GM21381 (cell line): ENCODE measurements around the gene PARVA.

ENCODE experiments used
- ATAC-seq: cut with Tn5 transposase; IDR thresholded peaks from one replicate; pipeline ENCODE4 v1.9.1; 2021; ENCODE audit warnings: mild to moderate bottlenecking, moderate library complexity; ENCODE audit not compliant: unreplicated experiment

Gene PARVA

DNA sequence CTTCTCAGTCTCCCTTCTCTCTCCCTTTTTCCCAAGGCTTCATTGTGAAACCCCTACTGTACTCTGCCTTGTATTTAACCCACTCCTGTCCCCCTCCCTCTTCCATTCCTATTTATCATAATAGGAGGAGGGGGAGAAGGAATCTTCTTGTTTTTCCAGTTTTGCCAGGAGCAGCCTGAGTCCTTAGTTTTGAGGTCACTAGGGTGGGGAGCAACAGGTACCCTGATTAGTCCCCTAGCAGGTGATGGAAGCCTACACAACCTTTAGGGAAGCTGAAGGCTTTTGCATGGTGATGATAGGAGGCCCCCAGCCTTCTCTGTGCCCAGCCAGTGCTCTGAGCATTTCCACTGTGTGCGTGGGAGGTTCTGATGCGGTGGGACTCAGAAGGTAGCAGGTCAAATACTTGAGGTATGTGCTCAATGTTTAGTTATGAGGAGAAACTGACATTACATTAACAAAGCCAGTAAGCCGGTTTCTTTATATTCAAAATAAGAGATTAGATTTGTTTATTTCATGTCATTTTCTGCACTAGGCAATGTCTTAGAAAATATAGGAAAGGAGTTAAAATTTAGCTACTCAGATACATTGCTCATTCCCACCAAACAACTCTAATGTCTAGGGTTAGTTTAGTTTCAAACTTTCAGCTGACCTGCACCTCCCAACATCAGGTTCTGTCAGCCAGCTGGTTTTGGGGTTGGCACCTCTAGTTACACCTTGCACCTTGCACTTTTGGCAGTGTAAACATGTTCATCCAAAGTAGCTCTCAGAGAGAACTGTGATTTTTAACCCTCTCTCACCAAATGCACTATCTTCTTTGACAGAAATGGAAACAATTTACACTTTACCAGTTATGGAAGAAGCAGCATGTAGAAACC lies 26.0 kb downstream of the PARVA start:
- ATAC-seq, result no peak

- ATAC-seq, result no peak
These were observed 26.6 kb downstream of the PARVA start for GRCh38 chr11:12403997-12404350.

DNA sequence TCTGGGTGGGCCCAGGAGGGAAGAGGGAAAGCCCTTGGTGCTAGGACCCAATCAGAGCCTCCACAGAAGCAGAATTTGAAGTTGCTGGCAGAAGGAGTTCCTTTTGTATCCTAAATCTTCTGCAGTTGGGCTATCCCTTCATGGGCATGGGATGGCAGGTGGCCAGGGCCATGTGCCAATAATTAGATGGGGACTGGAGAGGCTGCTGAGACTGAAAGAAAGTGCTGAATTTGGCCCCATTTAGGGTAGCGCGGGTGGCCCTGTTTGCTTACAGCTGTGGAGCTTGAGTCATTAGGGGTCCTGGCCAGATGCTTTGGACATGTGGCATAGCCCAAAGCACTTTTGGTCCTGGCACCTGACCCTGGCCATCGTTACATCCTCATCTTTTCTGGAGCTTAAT lies 27.1 kb downstream of the PARVA start:
- ATAC-seq, result no peak

DNA sequence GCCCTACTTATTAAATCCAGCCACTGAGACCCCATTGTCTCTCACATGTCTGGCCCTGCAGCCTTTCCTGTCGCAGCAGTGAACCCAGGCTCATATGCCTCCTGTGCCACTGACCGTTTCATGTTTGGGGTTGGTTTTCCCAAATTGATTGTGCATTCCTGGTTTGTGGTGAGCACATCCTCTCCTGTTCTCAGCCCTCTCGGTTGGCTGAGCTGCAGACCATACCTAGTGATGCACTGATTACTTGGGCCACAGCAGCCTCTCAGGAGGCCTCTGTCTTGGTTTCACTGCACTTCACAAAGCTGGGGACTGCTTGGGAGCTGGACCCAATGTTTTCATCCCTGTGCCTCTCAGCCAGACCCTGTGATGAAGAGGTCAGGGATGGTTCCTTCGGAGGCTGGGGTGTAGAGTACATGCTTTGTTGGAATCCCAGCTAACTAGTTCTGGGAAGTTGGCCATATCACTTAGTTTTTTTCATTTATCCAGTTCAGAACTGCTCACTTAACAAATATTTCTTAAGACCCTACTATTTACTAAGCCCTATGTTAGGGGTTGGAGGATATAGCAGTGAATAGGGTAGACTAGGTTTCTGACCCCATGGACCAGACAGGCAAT lies 30.9 kb downstream of the PARVA start:
- no peak for ATAC-seq

GRCh38 chr11:12409621-12410005 lies 32.2 kb downstream of the PARVA start:
- ATAC-seq, result no peak

- ATAC-seq, result no peak
These were observed 32.8 kb downstream of the PARVA start for GRCh38 chr11:12410006-12410728.

- no peak for ATAC-seq
These were observed 34.0 kb downstream of the PARVA start for GRCh38 chr11:12411393-12411792.

GRCh38 chr11:12411806-12412727 lies 34.7 kb downstream of the PARVA start:
- ATAC-seq, result no peak

DNA sequence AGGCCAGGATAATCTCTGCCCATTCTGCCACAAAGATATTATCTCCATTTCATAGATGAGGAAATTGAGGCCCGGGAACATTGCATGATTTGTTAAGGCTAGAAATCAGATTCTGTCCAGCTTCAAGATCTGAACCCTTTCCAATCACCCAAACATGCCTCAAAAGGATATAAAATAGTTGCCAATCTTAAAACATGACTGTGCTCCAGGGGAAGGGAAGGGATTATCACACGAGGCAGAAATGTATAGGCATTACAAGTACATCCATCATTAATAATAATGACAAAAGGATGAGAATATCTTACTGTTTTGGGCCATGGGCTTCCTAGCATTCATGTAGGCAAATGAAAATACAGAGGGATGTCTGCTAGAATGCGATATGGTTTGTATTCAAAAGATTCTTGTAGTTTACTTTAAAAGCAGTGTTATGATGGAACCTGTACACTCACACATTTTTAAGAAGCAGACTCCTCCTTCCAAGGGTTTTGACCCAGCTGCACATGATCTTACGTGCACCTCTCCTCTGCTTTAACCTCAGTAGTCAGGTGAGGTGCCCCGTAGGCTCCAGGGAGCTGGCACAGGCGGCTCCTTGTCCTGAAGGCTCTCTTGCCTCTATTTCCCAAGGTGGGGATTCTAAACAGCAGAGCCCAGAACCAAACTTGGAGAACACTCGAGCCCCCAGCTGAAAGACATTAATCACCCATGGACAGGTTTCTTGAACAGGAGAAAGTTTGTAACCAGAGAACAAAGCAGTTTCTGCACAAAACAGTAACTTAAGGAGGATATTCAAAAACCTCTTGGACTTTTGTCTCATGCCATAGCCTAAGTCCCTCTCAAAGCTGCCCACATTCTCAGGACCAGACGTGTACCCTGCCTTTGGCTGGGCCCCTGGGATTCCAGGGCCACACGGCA lies 36.0 kb downstream of the PARVA start:
- ATAC-seq, result no peak

GRCh38 chr11:12414611-12415010 lies 37.2 kb downstream of the PARVA start:
- no peak for ATAC-seq

GRCh38 chr11:12415342-12415966 lies 38.1 kb downstream of the PARVA start:
- ATAC-seq, result no peak

- ATAC-seq, result no peak
These were observed 39.2 kb downstream of the PARVA start for GRCh38 chr11:12416552-12416951.

DNA sequence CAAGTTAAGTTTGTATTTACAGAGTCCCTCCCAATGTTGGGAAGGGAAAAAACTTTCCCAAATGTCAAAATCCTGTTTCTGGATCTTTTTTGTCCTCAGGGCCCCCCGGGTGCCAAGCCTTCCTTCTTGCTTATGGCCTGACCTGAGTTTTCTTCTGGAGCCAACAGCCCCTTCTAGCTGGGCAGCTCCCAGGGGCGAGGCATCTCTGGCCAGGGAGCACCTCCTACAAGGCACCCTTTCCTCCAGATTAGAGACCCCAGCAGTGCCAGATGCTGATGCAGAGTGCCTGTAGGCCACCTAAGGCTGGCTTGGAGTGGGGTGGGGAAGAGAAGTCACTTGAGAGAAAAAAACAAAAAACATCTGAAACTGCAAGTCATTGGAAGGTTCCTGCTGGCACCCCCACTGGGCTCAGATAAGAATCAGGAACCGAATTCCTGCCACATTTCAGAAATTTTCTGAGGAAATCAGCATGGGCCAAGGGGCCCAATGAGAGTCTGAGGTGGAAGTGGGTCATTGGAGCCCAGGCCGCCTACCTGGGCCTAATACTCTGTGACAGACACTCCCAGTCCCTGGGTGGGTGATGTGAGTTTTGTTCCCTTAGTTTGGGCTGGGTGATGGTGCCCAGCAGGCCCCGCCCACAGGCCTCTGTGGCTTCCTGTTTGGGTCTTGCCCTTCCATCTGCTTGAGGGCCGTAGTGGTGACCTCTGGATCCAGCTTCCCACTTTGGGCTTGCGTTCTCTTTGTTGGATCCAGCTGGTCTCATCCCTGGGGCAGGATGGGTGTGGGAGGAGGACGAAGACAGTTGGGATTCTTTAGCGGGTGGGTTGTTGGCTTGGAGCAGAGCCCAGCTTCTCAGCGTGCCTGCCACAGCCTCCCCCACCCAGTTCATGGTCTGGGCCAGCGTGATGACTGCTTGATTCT lies 40.6 kb downstream of the PARVA start:
- ATAC-seq, result no peak

DNA sequence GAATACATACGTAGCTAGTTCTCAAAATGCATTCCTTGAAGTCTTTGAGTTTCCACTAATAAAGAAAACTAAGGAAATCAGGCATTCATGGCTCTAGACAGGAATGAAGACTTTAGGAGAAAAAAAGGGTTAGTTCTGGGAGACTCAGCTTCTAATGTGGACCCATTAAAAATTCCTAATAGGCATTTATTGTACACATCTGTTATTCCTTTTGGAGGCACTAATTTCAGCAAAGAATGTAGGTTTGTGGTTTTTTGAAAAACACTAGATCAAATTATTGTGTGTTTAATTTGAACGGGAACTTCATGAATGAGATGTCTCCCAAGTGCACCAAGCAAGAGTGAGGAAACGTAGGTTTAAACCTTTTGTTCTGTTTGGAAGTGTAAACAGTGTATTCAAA lies 42.7 kb downstream of the PARVA start:
- no peak for ATAC-seq

DNA sequence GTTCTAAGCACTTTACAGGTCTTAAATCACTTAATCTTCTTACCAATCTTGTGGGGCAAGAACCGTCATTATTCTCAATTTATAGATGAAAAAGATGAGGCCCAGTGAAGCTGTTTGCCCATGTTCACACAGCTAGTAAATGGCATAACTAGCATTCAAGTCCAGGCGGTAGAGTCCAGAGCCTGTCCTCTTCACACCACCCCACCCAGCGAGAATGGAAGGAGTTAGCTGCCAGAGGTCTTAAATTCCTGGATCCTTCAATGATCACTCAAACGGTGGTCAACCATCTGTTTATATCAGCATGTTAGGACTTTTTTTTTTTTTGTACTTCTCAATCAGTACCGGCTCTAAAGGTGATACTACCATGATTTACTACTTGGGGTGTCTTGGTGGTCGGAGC lies 43.3 kb downstream of the PARVA start:
- ATAC-seq, result no peak

DNA sequence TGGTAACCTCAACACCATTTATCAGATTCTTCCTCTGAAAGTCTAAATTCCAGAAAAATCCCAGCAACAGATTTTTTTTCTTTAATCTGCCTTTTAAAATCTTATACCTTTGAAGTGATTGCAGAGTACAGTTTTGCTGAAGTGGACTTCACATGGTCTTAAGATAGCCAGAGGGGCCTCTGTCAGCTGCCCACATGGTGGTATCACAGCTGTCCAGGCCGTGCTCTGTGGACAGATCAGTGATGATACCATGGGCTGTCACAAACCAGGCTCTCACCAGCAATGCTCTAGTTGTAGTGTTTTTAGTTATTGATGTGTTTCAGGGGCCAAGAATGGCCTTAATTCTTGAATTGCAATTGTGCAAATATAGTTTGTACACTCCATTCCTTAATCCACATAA lies 44.0 kb downstream of the PARVA start:
- ATAC-seq, result no peak

- no peak for ATAC-seq
These were observed 48.8 kb downstream of the PARVA start for GRCh38 chr11:12426176-12426575.

DNA sequence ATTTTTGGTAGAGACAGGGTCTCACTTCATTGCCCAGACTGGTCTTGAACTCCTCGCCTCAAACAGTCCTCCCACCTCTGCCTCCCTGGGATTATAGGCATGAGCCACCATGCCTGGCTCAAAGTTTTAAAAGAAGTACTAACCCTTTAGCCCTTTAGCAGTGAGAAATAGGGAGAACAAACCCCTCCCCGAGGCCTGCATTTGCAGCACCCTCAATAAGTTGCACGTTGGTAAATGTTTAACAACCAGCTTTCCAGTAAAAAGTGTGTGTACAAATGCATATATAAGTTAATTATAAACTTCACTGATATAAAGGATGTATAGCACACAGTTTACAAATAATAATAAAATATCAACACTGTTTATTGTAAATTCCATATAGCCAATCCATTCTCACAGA lies 51.8 kb downstream of the PARVA start:
- no peak for ATAC-seq
